ENCODE measurements around the gene EFR3B.

EFR3B gene

GRCh38 chr2:25068217-25068616 is 26.3 kb downstream of the EFR3B start:
- Histone ChIP-seq H3K36me3 (no peaks in the 10 kb centered on the region), H4K20me1 (no peaks in the 10 kb centered on the region), H3K4me3 (no peak overlapping the region), H3K9ac (no peak overlapping the region), H3K9me3 (no peaks in the 10 kb centered on the region), H3K4me1 (peaks cover 13% of the 10 kb centered on the region), H3K4me2 (no peak overlapping the region), H3K27me3 (no peaks in the 10 kb centered on the region), H3K27ac (no peak overlapping the region)
- TF ChIP-seq Cebpa-rat (IDR thresholded peaks at IDR 0.05) = no peak

DNA sequence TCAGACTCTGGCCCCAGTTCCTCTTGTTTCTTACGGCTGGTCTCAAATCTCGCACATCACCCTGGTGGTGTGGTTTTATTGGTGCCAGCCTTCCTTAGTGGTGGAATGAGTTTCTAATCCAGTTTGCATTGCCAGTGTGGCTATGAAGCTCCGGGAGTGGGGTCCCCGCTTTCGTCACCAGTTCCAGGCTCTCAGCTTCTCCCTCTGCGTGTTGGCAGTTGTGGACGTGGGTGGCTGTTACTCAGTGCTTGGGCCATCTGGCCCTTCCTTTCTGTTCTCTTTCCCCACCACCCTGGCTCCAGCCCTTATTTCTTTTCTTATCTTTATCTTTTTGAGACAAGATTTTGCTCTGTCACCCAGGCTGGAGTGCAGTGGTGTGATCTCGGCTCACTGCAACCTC is 30.1 kb downstream of the EFR3B start:
- TF ChIP-seq Cebpa-rat (IDR thresholded peaks at IDR 0.05) = no peak
- no peaks in the 10 kb centered on the region for H4K20me1 ChIP-seq
- H3K9ac ChIP-seq = no peak overlapping the region
- no peak overlapping the region for H3K4me3 ChIP-seq
- H3K4me2 ChIP-seq = no peak overlapping the region
- no peaks in the 10 kb centered on the region for H3K9me3 ChIP-seq
- no peaks in the 10 kb centered on the region for H3K36me3 ChIP-seq
- no peak overlapping the region for H3K27ac ChIP-seq
- no peaks in the 10 kb centered on the region for H3K27me3 ChIP-seq
- H3K4me1 ChIP-seq = peaks cover 21% of the 10 kb centered on the region

- Histone ChIP-seq H3K4me1 (peaks cover 25% of the 10 kb centered on the region), H3K9me3 (no peaks in the 10 kb centered on the region), H3K27me3 (no peaks in the 10 kb centered on the region), H3K4me3 (no peak overlapping the region), H3K27ac (no peak overlapping the region), H4K20me1 (no peaks in the 10 kb centered on the region), H3K9ac (no peak overlapping the region), H3K36me3 (no peaks in the 10 kb centered on the region), H3K4me2 (no peak overlapping the region)
- no peak for TF ChIP-seq Cebpa-rat (IDR thresholded peaks at IDR 0.05)
Observed at GRCh38 chr2:25072606-25073005, 30.7 kb downstream of the EFR3B start.

DNA sequence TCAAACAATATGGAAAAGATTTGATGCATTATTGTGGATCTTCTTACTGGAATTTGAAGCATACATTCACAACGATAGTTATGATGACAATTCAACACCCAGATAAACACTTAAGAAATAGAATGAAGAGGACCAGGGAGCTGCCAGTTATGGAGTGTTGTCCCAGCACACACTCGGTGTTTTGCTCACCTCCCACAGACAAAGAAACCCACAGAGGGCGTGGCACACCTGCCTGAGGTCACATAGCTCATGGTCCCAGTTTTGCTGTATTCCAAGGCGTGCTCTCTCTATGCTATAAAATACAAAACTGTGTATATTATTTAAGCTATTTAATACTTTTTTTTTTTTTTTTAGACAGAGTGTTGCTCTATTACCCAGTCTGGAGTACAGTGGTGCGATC is 31.1 kb downstream of the EFR3B start:
- Histone ChIP-seq H3K27ac (no peak overlapping the region), H3K27me3 (no peaks in the 10 kb centered on the region), H4K20me1 (no peaks in the 10 kb centered on the region), H3K9ac (no peak overlapping the region), H3K4me1 (peaks cover 25% of the 10 kb centered on the region), H3K4me2 (no peak overlapping the region), H3K4me3 (no peak overlapping the region), H3K9me3 (no peaks in the 10 kb centered on the region), H3K36me3 (no peaks in the 10 kb centered on the region)
- TF ChIP-seq Cebpa-rat (IDR thresholded peaks at IDR 0.05) = no peak

DNA sequence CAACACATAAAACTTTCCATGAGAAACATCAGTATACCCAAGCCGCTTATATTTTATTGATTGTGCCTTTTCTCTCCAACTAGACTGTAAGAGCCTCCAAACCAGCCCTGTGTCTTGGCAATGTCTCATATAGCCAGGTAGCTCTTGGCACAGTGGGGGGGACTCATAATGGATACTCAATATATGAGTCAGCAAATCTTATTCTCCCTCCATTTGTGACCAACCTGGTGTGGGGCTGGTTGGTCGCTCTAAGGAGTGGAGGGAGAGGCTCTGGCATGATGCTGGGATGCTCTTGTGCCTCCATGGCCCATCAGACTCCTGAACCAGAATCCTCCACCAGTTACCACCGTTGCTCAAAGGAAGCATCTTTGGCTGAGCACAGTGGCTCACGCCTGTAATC is 32.0 kb downstream of the EFR3B start:
- Histone ChIP-seq H4K20me1 (no peaks in the 10 kb centered on the region), H3K36me3 (no peaks in the 10 kb centered on the region), H3K9me3 (no peaks in the 10 kb centered on the region), H3K4me1 (peaks cover 25% of the 10 kb centered on the region), H3K27me3 (no peaks in the 10 kb centered on the region), H3K4me3 (no peak overlapping the region), H3K27ac (no peak overlapping the region), H3K9ac (no peak overlapping the region), H3K4me2 (no peak overlapping the region)
- no peak for TF ChIP-seq Cebpa-rat (IDR thresholded peaks at IDR 0.05)

GRCh38 chr2:25074826-25075225 is 33.0 kb downstream of the EFR3B start:
- H3K4me3 ChIP-seq = no peak overlapping the region
- peaks cover 25% of the 10 kb centered on the region for H3K4me1 ChIP-seq
- H3K27ac ChIP-seq = no peak overlapping the region
- H3K4me2 ChIP-seq = no peak overlapping the region
- no peaks in the 10 kb centered on the region for H4K20me1 ChIP-seq
- no peaks in the 10 kb centered on the region for H3K9me3 ChIP-seq
- no peak overlapping the region for H3K9ac ChIP-seq
- no peaks in the 10 kb centered on the region for H3K36me3 ChIP-seq
- H3K27me3 ChIP-seq = no peaks in the 10 kb centered on the region
- no peak for TF ChIP-seq Cebpa-rat (IDR thresholded peaks at IDR 0.05)

- no peaks in the 10 kb centered on the region for H3K36me3 ChIP-seq
Observed at GRCh38 chr2:25076749-25077148, 34.9 kb downstream of the EFR3B start.

GRCh38 chr2:25077789-25078169 is 35.9 kb downstream of the EFR3B start:
- Histone ChIP-seq H3K27ac (no peak overlapping the region), H4K20me1 (0 out of 2 replicates have a peak, but pooled peaks cover 5% of the 10 kb centered on the region), H3K9ac (no peak overlapping the region), H3K27me3 (no peaks in the 10 kb centered on the region), H3K36me3 (no peaks in the 10 kb centered on the region), H3K4me3 (no peak overlapping the region), H3K9me3 (no peaks in the 10 kb centered on the region), H3K4me2 (no peak overlapping the region), H3K4me1 (peaks cover 34% of the 10 kb centered on the region)
- TF ChIP-seq Cebpa-rat (IDR thresholded peaks at IDR 0.05) = no peak

More at GRCh38 chr2:25076749-25077148, 34.9 kb downstream of the EFR3B start:
- H4K20me1 ChIP-seq = no peaks in the 10 kb centered on the region
- H3K4me1 ChIP-seq = peaks cover 25% of the 10 kb centered on the region
- H3K4me3 ChIP-seq = no peak overlapping the region
- TF ChIP-seq Cebpa-rat (IDR thresholded peaks at IDR 0.05) = no peak
- no peak overlapping the region for H3K9ac ChIP-seq
- H3K4me2 ChIP-seq = peak overlapping the region; percentile 69
- no peaks in the 10 kb centered on the region for H3K9me3 ChIP-seq
- no peak overlapping the region for H3K27ac ChIP-seq
- no peaks in the 10 kb centered on the region for H3K27me3 ChIP-seq

DNA sequence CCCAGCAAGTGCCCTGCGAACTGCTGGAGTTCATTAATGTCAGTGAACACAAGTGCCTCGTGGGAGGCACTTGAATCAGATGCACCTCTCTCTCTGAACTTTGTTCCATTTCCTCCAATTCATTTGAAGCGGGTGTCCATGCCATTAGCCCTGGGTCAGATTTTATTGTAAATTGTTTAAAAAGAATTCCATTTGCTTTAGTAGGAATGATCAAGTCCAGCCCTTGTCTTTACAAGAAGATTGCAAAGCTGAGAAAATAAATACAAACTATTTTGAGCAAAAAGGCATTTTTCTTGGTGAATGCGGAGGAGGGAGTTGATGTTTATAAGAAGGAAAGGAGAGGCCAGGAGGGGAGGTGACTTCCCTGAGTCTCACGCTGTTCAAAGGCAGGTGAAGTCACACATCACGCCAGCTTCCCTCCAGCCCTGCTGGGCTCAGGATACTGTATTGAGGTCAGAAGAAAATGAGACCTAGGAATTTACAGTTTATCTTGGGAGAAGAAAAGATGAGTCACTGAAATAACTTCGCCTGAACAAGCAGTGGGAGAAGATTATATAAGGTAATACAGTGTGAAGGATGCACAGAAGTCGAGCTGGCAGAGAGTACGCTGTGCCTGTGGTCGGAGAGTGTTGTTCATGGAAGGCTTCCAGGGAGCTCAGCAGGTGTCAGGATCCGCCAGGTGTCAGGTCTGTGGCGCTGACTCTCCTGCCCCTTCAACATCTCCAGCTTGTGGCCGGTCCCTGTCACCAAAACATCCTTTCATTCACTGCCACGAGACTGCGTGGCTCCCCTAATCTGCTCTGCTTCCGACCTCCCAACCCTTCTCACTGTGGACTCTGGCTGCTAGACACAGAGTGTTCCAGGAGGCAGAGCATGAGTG is 36.5 kb downstream of the EFR3B start:
- Histone ChIP-seq H3K4me2 (no peak overlapping the region), H3K4me1 (peaks cover 40% of the 10 kb centered on the region), H3K27ac (no peak overlapping the region), H3K9ac (no peak overlapping the region), H4K20me1 (0 out of 2 replicates have a peak, but pooled peaks cover 5% of the 10 kb centered on the region), H3K9me3 (no peaks in the 10 kb centered on the region), H3K4me3 (no peak overlapping the region), H3K27me3 (no peaks in the 10 kb centered on the region), H3K36me3 (no peaks in the 10 kb centered on the region)
- TF ChIP-seq Cebpa-rat (IDR thresholded peaks at IDR 0.05) = no peak

DNA sequence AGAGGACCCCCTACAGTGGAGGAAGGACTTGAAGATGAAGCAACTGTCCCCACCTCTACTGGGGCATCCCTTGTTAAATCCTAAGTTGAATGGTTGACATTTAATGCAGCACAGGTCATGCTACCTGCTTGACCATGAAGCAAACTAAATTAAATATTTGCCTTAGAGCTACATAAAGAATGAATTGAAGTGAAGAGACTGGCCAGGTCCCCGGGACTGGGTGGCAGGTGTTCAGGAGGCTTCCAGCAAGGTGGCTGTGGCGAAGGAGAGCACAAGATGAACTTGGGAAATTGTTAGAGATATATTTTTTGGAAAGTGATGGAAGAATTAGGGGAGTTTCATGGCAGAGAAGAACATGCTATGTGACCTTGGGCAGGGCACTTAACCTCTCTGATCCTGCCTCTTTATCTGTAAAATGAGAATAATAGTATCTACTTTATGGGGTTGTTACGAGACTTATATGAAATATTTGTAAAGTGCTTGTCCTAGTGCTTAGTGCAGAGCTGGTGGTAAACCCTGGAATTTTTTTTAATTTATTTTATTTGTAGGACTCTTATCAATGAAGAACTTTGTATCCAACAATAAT is 37.3 kb downstream of the EFR3B start:
- Histone ChIP-seq H3K4me2 (no peak overlapping the region), H3K9ac (no peak overlapping the region), H3K4me3 (no peak overlapping the region), H4K20me1 (0 out of 2 replicates have a peak, but pooled peaks cover 5% of the 10 kb centered on the region), H3K36me3 (no peaks in the 10 kb centered on the region), H3K27me3 (no peaks in the 10 kb centered on the region), H3K9me3 (no peaks in the 10 kb centered on the region), H3K4me1 (peaks cover 45% of the 10 kb centered on the region), H3K27ac (no peak overlapping the region)
- no peak for TF ChIP-seq Cebpa-rat (IDR thresholded peaks at IDR 0.05)

Measured in BLaER1 (cell line).